ENCODE results near the gene PSKH1. TPM values are rescaled to one million over a fixed set of nuclear protein-coding genes. Genes with fewer than 3 reads are reported as not detected.
A peak's percentile ranks its signal among the peaks of the same experiment; 100 is the strongest.

Gene PSKH1
- polyA plus RNA-seq, 1 donor (not counting 4 experiments of a cell fraction or from before 2014, with no cell fraction given) = 10.7 TPM

DNA sequence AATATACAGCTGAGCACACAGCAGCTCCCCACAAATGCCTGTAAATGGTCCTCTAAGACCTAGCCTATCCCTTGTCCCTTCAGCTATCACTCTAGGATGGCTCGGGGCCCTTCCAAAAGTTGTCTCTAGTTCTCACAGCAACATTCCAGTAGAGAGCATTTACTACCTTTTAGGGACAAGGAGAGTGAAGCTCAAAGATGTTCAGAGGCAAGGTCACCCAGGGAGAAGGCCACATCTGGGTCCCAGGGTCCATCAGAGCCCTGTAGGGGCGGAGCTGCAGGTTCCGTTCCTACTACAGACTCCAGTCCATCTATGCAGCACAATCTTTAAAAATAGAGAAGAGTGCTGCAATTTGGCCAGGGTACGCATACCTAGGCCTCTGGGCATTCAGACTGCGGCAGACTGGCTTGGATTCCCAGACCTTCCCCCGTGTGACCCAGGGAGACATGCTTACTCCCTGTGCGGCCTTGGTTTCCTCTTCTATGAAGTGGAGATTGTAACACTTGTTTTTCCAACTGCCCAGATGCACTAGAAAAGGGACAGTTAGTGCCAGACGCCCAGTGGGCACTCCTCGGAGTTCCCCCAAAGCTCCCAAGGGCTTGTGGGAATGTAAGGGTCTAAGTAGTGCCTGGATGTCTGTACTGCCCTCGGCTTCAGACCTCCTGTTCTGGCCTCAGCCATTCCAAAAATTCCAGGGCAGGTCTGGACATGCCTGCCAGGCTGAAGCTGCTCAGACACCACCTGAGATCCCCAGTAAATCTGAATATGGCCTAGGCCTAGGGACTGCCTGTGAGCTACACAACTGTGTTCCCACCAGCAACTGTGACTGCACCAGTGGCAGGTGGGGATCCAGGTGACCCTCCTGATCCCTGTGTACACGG, 72.9 kb downstream of the PSKH1 start:
- Histone ChIP-seq H3K9me1 (ENCODE audit: control insufficient read depth, extremely low read depth, insufficient read depth, low read length) (peaks cover 7% of the 10 kb centered on the region), H4K20me1 (ENCODE audit: control insufficient read depth, extremely low read depth, insufficient read depth, low read length) (peaks cover 7% of the 10 kb centered on the region), H3K79me2 (ENCODE audit: control insufficient read depth, insufficient read depth, low read length) (peaks cover 38% of the 10 kb centered on the region)

DNA sequence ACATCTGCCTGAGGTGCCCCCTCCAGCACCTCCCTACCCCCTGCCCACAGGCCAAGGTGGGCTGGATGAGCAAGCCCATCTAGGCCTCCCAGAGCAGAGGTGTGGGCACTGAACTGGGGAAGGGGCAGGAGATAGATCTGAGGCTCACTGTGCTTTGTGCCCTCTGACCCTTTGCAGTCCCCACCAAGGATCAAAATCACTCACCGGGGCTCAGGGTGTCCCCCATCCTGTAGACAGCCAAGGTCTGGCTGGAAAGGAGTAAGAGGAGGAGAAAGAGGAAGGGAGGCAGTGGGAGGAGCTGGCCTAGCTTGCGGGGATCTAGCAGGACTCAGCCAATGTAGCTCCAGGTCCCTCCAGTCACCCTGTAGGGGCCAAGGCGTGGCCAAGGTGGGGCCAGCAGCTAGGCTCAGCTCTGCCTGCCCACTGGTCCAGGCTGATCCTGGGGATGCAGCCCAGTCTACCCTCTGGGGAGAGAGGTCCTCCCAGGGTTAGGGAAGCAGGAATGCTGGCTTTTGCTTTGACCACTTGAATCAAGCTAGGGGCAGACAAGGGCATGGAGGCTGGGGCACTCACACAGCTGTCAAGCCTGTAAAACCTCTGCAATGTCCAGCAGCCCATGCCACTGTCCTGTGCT, 73.6 kb downstream of the PSKH1 start:
- H3K36me3 ChIP-seq (ENCODE audit: control insufficient read depth in 2 of 2, extremely low read depth in 1 of 2, insufficient read depth in 2 of 2, low read length in 2 of 2) = peaks cover 2 to 30% of the 10 kb centered on the region in 2 experiments
- peaks cover 5% of the 10 kb centered on the region for H4K20me1 ChIP-seq (ENCODE audit: control insufficient read depth, extremely low read depth, insufficient read depth, low read length)
- H3K27ac ChIP-seq (ENCODE audit: control insufficient read depth, insufficient read depth, low read length) = peak overlapping the region; percentile 89
- H3K9me3 ChIP-seq (ENCODE audit: control insufficient read depth, low read depth, low read length) = no peaks in the 10 kb centered on the region
- H3K4me3 ChIP-seq (ENCODE audit: control insufficient read depth in 2 of 3, extremely low read depth in 1 of 3, insufficient read depth in 2 of 3, low read depth in 1 of 3, low read length in 3 of 3) = peak overlapping the region; percentile 64 to 91 (median 73)
- DNase-seq (ENCODE audit: low read depth, low spot score) (peak; percentile 85), FAIRE-seq (peak; percentile 69)
- peaks cover 4% of the 10 kb centered on the region for H3K9me1 ChIP-seq (ENCODE audit: control insufficient read depth, extremely low read depth, insufficient read depth, low read length)
- no peaks in the 10 kb centered on the region for H3K27me3 ChIP-seq (ENCODE audit: control insufficient read depth, extremely low read depth, insufficient read depth, low read length)
- H3K4me2 ChIP-seq (ENCODE audit: control insufficient read depth, extremely low read depth, insufficient read depth, low read depth, low read length) = peak overlapping the region; percentile 83
- no peak overlapping the region for H2AFZ ChIP-seq (ENCODE audit: control insufficient read depth, low read length)
- peak overlapping the region; percentile 94 for H3K9ac ChIP-seq (ENCODE audit: control insufficient read depth, extremely low read depth, insufficient read depth, low read length)
- dilution Hi-C loops (cut with MboI; ENCODE audit: extremely low pct_ligation_motif_present, low sequenced_read_pairs) = no loop called here
- TF ChIP-seq CTCF (optimal IDR thresholded peaks at IDR 0.05 in 1 of 3, IDR thresholded peaks at IDR 0.05 in 1 of 3, conservative IDR thresholded peaks at IDR 0.05 in 1 of 3; ENCODE audit: extremely low read depth in 1 of 3, insufficient read depth in 2 of 3, low read length in 3 of 3) = no peak
- no peak for TF ChIP-seq EZH2 (IDR thresholded peaks at IDR 0.05; ENCODE audit: low read length)
- peaks cover 38% of the 10 kb centered on the region for H3K79me2 ChIP-seq (ENCODE audit: control insufficient read depth, insufficient read depth, low read length)
- peaks cover 63% of the 10 kb centered on the region for H3K4me1 ChIP-seq (ENCODE audit: control insufficient read depth, extremely low read depth, insufficient read depth, low read length)

More for the DNA sequence above, 72.9 kb downstream of the PSKH1 start:
- Histone ChIP-seq H3K9me3 (ENCODE audit: control insufficient read depth, low read depth, low read length) (no peaks in the 10 kb centered on the region), H3K4me2 (ENCODE audit: control insufficient read depth, extremely low read depth, insufficient read depth, low read depth, low read length) (peak overlapping the region; percentile 83), H3K9ac (ENCODE audit: control insufficient read depth, extremely low read depth, insufficient read depth, low read length) (peak overlapping the region; percentile 94), H2AFZ (ENCODE audit: control insufficient read depth, low read length) (no peak overlapping the region), H3K27me3 (ENCODE audit: control insufficient read depth, extremely low read depth, insufficient read depth, low read length) (no peaks in the 10 kb centered on the region), H3K4me1 (ENCODE audit: control insufficient read depth, extremely low read depth, insufficient read depth, low read length) (peaks cover 70% of the 10 kb centered on the region), H3K36me3 (ENCODE audit: control insufficient read depth in 2 of 2, extremely low read depth in 1 of 2, insufficient read depth in 2 of 2, low read length in 2 of 2) (peaks cover 4 to 30% of the 10 kb centered on the region in 2 experiments), H3K4me3 (ENCODE audit: control insufficient read depth in 2 of 3, extremely low read depth in 1 of 3, insufficient read depth in 2 of 3, low read depth in 1 of 3, low read length in 3 of 3) (peak overlapping the region; percentile 64 to 91 (median 73)), H3K27ac (ENCODE audit: control insufficient read depth, insufficient read depth, low read length) (peak overlapping the region; percentile 89)
- TF ChIP-seq EZH2 (IDR thresholded peaks at IDR 0.05; ENCODE audit: low read length) (no peak), CTCF (optimal IDR thresholded peaks at IDR 0.05 in 1 of 3, IDR thresholded peaks at IDR 0.05 in 1 of 3, conservative IDR thresholded peaks at IDR 0.05 in 1 of 3; ENCODE audit: extremely low read depth in 1 of 3, insufficient read depth in 2 of 3, low read length in 3 of 3) (no peak)
- dilution Hi-C loops (cut with MboI; ENCODE audit: extremely low pct_ligation_motif_present, low sequenced_read_pairs) = no loop called here
- peak; percentile 71 for FAIRE-seq
- peak; percentile 64 for DNase-seq (ENCODE audit: low read depth, low spot score)

All from keratinocyte (primary cell).